GM12873 (cell line): ENCODE results near the gene AP2A2.

ENCODE experiments used
- TF ChIP-seq, protein P1 (sequence below): IDR thresholded peaks from 2 replicates; pipeline ENCODE4 v1.5.1; 2012; ENCODE audit warnings: low read depth, mild to moderate bottlenecking, moderate library complexity, low read length, control low read depth; ENCODE audit not compliant: insufficient read depth; ENCODE audit errors: missing control alignments

Gene AP2A2

GRCh38 chr11:1055990-1056771 lies 130.5 kb downstream of the AP2A2 start:
- TF ChIP-seq, protein P1, sequence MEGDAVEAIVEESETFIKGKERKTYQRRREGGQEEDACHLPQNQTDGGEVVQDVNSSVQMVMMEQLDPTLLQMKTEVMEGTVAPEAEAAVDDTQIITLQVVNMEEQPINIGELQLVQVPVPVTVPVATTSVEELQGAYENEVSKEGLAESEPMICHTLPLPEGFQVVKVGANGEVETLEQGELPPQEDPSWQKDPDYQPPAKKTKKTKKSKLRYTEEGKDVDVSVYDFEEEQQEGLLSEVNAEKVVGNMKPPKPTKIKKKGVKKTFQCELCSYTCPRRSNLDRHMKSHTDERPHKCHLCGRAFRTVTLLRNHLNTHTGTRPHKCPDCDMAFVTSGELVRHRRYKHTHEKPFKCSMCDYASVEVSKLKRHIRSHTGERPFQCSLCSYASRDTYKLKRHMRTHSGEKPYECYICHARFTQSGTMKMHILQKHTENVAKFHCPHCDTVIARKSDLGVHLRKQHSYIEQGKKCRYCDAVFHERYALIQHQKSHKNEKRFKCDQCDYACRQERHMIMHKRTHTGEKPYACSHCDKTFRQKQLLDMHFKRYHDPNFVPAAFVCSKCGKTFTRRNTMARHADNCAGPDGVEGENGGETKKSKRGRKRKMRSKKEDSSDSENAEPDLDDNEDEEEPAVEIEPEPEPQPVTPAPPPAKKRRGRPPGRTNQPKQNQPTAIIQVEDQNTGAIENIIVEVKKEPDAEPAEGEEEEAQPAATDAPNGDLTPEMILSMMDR: no peak

- TF ChIP-seq, protein P1: no peak
Observed at GRCh38 chr11:1057806-1058205, 132.1 kb downstream of the AP2A2 start.

- TF ChIP-seq, protein P1: no peak
Observed at GRCh38 chr11:1059759-1060158, 134.1 kb downstream of the AP2A2 start.

DNA sequence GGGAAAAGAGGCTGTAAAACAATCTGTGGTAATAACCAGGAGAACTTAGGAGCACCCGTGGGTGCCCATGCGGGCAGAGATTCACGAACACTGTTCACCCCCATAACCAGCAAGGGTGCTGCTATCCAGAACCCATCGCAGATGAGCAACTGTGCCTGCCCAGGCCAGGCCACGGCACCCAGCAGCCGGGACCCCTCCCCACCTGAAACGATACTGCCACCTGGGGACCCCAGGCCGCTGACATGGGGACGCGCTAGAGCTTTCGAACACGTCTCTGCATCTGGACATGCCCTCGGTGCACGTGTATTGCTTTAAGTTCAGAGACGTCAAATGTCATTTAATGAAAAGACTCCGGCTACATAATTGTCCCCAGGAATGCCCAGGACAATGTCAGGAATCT lies 134.7 kb downstream of the AP2A2 start:
- TF ChIP-seq, protein P1: no peak

GRCh38 chr11:1060852-1061616 lies 135.4 kb downstream of the AP2A2 start:
- TF ChIP-seq, protein P1: no peak
